PC-3 (cell line): ENCODE data around the gene KIFC1. TPM values are rescaled to one million over a fixed set of nuclear protein-coding genes. Genes with fewer than 3 reads are reported as not detected.

ENCODE experiments used
- microRNA-seq: library from miRNA; unstranded; fragments of <30 nt; microRNA quantifications from one replicate; pipeline ENCODE4 v1.1.0, GENCODE V29; 2020; ENCODE audit not compliant: unreplicated experiment
- total RNA-seq: library from RNA; depleted of rRNA; stranded (reverse); fragments of >200 nt; gene quantifications from 2 replicates; pipeline ENCODE4 v1.2.3, GENCODE V29; 2014; rRNA removed

KIFC1 gene
- total RNA-seq, 1 experiment from 2014 or later = 66.7 TPM

Small RNAs within 50 kb of the gene (microRNA-seq; reads per million reads assigned to microRNA genes)
- gene MIR5004 = not detected

Other genes starting within 250 kb of the KIFC1 start
- 0.58 and 0.63 TPM in 2 replicates for gene COL11A2, start 199.4 kb upstream of the KIFC1 start, total RNA-seq
- gene RXRB, start 191.2 kb upstream of the KIFC1 start, total RNA-seq = 24.0 and 30.9 TPM in 2 replicates
- gene SLC39A7, start 191.0 kb upstream of the KIFC1 start, total RNA-seq = 128 and 149 TPM in 2 replicates
- gene HSD17B8, start 187.2 kb upstream of the KIFC1 start, total RNA-seq = 4.2 and 6.2 TPM in 2 replicates
- gene RING1, start 183.3 kb upstream of the KIFC1 start, total RNA-seq = 23.3 and 37.5 TPM in 2 replicates
- gene VPS52, start 119.9 kb upstream of the KIFC1 start, total RNA-seq = 33.7 and 39.9 TPM in 2 replicates
- 2,873 and 3,161 TPM in 2 replicates for gene RPS18, start 119.7 kb upstream of the KIFC1 start, total RNA-seq
- gene B3GALT4, start 114.7 kb upstream of the KIFC1 start, total RNA-seq = 7.9 and 8.4 TPM in 2 replicates
- 104 and 146 TPM in 2 replicates for gene WDR46, start 102.6 kb upstream of the KIFC1 start, total RNA-seq
- 153 and 181 TPM in 2 replicates for gene PFDN6, start 102.2 kb upstream of the KIFC1 start, total RNA-seq
- 34.9 and 37.0 TPM in 2 replicates for gene RGL2, start 92.9 kb upstream of the KIFC1 start, total RNA-seq
- 67.2 and 77.8 TPM in 2 replicates for gene TAPBP, start 77.7 kb upstream of the KIFC1 start, total RNA-seq
- 18.8 and 19.8 TPM in 2 replicates for gene ZBTB22, start 74.1 kb upstream of the KIFC1 start, total RNA-seq
- gene DAXX, start 68.9 kb upstream of the KIFC1 start, total RNA-seq = 35.1 and 40.3 TPM in 2 replicates
- gene PHF1, start 19.2 kb downstream of the KIFC1 start, total RNA-seq = 36.6 and 40.3 TPM in 2 replicates
- gene CUTA, start 26.3 kb downstream of the KIFC1 start, total RNA-seq = 227 and 242 TPM in 2 replicates
- 1.9 and 2.9 TPM in 2 replicates for gene SYNGAP1, start 28.2 kb downstream of the KIFC1 start, total RNA-seq
- 7.0 and 9.1 TPM in 2 replicates for gene ZBTB9, start 62.8 kb downstream of the KIFC1 start, total RNA-seq
- 15.1 and 23.7 TPM in 2 replicates for gene BAK1, start 188.5 kb downstream of the KIFC1 start, total RNA-seq
- 41.8 and 50.6 TPM in 2 replicates for gene ITPR3, start 229.5 kb downstream of the KIFC1 start, total RNA-seq